Rectal smooth muscle tissue (tissue), 1 donor: ENCODE data around the gene GPRC5A.

Experiments
- H3K27ac ChIP-seq: one replicate; pipeline ENCODE4 v1.7.0; 2013; ENCODE audit warnings: low read depth, low read length, inconsistent platforms
- H3K27me3 ChIP-seq: one replicate; pipeline ENCODE4 v1.7.0; 2013; ENCODE audit warnings: low read length; ENCODE audit not compliant: control insufficient read depth, insufficient read depth
- H3K36me3 ChIP-seq: one replicate; pipeline ENCODE4 v1.7.0; 2013; ENCODE audit warnings: low read length; ENCODE audit not compliant: control insufficient read depth, insufficient read depth
- H3K4me1 ChIP-seq: one replicate; pipeline ENCODE4 v1.7.0; 2013; ENCODE audit warnings: low read length; ENCODE audit not compliant: control insufficient read depth, insufficient read depth
- H3K4me3 ChIP-seq: one replicate; pipeline ENCODE4 v1.7.0; 2013; ENCODE audit warnings: low read length
- H3K9ac ChIP-seq: one replicate; pipeline ENCODE4 v1.7.0; 2013; ENCODE audit warnings: low read length

GPRC5A gene

DNA sequence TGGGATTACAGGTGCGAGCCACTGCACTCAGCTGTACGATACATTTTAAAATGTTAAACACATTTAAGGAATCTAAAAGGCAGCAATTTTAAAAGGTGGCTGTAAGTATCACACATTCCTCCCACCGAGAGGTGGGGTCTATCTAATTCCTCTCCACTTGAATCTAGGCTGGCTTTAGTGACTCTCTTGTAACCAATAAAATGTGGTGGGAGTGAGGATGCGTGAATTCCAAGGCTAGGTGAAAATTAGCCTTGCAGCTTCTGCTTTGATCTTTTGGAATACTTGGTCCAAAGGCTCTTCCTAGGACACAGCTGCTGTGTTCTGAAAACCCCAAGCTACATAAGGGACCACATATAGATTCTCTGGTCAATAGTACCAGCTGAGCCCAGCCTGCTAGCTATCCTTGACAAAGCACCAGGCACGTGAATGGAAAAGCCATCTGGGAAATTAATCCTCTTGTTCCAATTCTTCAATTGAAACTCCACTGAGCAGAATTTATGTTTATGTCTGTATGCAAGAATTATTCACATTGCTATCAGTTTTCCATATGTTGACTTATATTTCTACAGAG is 69.4 kb downstream of the GPRC5A start:
- Histone ChIP-seq H3K4me3 (no peak overlapping the region), H3K27ac (no peak overlapping the region), H3K9ac (no peak overlapping the region), H3K36me3 (no peaks in the 10 kb centered on the region), H3K27me3 (no peaks in the 10 kb centered on the region), H3K4me1 (no peaks in the 10 kb centered on the region)

DNA sequence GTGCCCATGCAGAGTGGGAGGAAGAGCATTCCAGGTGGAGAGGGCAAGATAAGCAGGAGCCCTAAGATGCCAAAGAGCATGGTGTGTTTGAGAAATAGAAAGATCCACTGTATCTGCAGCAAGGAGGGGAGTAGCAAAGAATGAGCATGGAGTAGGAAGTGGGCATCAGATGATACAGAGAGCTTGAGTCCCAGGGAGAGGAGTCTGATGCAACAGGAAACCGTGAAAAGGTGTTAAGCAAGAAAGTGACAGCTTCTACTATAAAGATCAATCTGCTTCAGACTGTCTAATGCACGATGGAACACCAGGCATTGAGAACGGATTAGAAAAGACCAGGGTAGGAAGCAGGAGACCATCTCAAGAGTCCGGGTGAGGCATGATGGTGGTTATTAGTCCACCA is 72.9 kb downstream of the GPRC5A start:
- Histone ChIP-seq H3K27ac (no peak overlapping the region), H3K36me3 (no peaks in the 10 kb centered on the region), H3K9ac (no peak overlapping the region), H3K27me3 (no peaks in the 10 kb centered on the region), H3K4me1 (no peaks in the 10 kb centered on the region), H3K4me3 (no peak overlapping the region)

DNA sequence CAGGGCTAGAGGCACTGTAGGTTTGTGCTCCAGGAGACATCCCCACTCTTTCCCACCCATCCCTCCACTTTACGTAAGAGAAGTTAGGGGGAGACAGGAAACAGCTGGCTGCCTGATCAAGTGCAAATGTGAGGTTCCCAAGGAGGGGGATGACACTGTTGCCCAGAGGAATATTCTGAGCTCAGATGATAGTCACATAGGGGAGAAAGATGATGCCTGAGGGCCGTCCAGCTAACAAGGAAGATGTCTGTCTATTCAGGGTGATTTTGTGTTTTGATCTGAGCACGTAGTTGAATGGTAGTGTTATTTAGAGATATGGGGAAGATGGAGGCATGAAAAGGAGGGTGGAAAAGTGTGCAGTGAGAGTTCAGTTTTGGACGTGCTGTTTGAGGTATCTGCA is 74.5 kb downstream of the GPRC5A start:
- no peaks in the 10 kb centered on the region for H3K4me1 ChIP-seq
- no peaks in the 10 kb centered on the region for H3K27me3 ChIP-seq
- H3K27ac ChIP-seq: no peak overlapping the region
- H3K4me3 ChIP-seq: no peak overlapping the region
- H3K9ac ChIP-seq: no peak overlapping the region
- no peaks in the 10 kb centered on the region for H3K36me3 ChIP-seq
